Body of pancreas (tissue), 4 donors: ENCODE results near the gene DOCK2. TPM values are rescaled to one million over a fixed set of nuclear protein-coding genes. Genes with fewer than 3 reads are reported as not detected.
"Not testable (repeated sequence)": the region's sequence is repeated elsewhere in the genome, so short reads cannot be mapped to it uniquely, and the experiment has no call there.

Source experiments
- ATAC-seq: fragments of 150-250 bp; one replicate; pipeline ENCODE4 v1.9.1; 2016
- DNase-seq, 4 donors: peaks; one replicate each; pipeline ENCODE4 v3.0.0-alpha.2; 2019
- H3K27ac ChIP-seq, 4 donors: fragments of 200-600 bp; sonication (generic); 1 replicate in 3 of 4; 2 replicates in 1 of 4; pipeline versions ENCODE4 v1.5.1 to v1.6.1; 2016 to 2019; ENCODE audit warnings: mild to moderate bottlenecking in 1 of 4, mixed read lengths in 1 of 4, moderate library complexity in 1 of 4
- H3K27me3 ChIP-seq, 2 donors: fragments of 200-600 bp; sonication (generic); one replicate each; pipeline ENCODE4 v1.6.0; 2016; ENCODE audit warnings: mild to moderate bottlenecking in 1 of 2
- H3K36me3 ChIP-seq, 2 donors: fragments of 200-600 bp; sonication (generic); replicated peaks in 1 of 2; 2 replicates each; pipeline ENCODE4 v1.5.1; 2016; ENCODE audit warnings: low read depth in 2 of 2; ENCODE audit not compliant: insufficient read depth in 1 of 2
- H3K4me1 ChIP-seq: fragments of 200-600 bp; sonication (generic); one replicate; pipeline ENCODE4 v1.6.0; 2016
- H3K4me3 ChIP-seq, 2 donors: fragments of 200-600 bp; sonication (generic); 1 replicate in 1 of 2; 2 replicates in 1 of 2; pipeline ENCODE4 v1.5.1; 2016 to 2019
- H3K9me3 ChIP-seq, 3 donors: fragments of 200-600 bp; sonication (generic); 1 replicate in 2 of 3; 2 replicates in 1 of 3; pipeline ENCODE4 v1.5.1; 2016
- CTCF ChIP-seq, 7 experiments: fragments of 450-650 bp in 4 of 7; fragments of 200-600 bp in 3 of 7; sonication (generic) in 3 of 7; IDR thresholded peaks; one replicate each; pipeline ENCODE4 v1.5.1; 2016 to 2019; ENCODE audit warnings: antibody characterized with exemption in 7 of 7
- POLR2A ChIP-seq, 3 donors: fragments of 450-650 bp; IDR thresholded peaks; one replicate each; pipeline ENCODE4 v1.6.1; 2016; ENCODE audit warnings: antibody characterized with exemption in 3 of 3, mild to moderate bottlenecking in 2 of 3
- WGBS, 2 donors: methylation state at CpG; one replicate each; pipeline ENCODE4 v1.1.5; 2017; 5-methylcytosine and 5-hydroxymethylcytosine counted together
- intact Hi-C: fragments of 100-400 bp; cut with DNase I; formaldehyde crosslinking; loops from one replicate; pipeline ENCODE4 v1.15.1; 2023
- total RNA-seq, 2 donors: library from RNA; depleted of rRNA; stranded (reverse); fragments of >200 nt; gene quantifications; one replicate each; pipeline ENCODE4 v1.1.0, GENCODE V29; 2016

Gene DOCK2
- total RNA-seq, 2 donors from 2014 or later = 3.1 to 7.6 TPM

GRCh38 chr5:169946743-169947295 is 309.7 kb downstream of the DOCK2 start:
- H3K4me1 ChIP-seq = no peaks in the 10 kb centered on the region
- H3K4me3 ChIP-seq = no peak overlapping the region
- no peak overlapping the region for H3K27ac ChIP-seq
- WGBS, 2 donors = 78 to 79% methylated on average over 5 of the region's 5 CpGs
- intact Hi-C loops = no loop called here
- H3K36me3 ChIP-seq = no peaks in the 10 kb centered on the region
- no peak for TF ChIP-seq POLR2A (IDR thresholded peaks at IDR 0.05)
- no peak for TF ChIP-seq CTCF (IDR thresholded peaks at IDR 0.05)
- no peaks in the 10 kb centered on the region for H3K27me3 ChIP-seq
- H3K9me3 ChIP-seq = no peaks in the 10 kb centered on the region
- DNase-seq = no peak
- ATAC-seq = no peak

- Histone ChIP-seq H3K4me3 (no peak overlapping the region), H3K36me3 (no peaks in the 10 kb centered on the region), H3K4me1 (no peaks in the 10 kb centered on the region), H3K9me3 (no peaks in the 10 kb centered on the region), H3K27ac (no peak overlapping the region), H3K27me3 (no peaks in the 10 kb centered on the region)
- 91 to 92% methylated on average over 2 of the region's 2 CpGs for WGBS, 2 donors
- intact Hi-C loops = no loop called here
- ATAC-seq = no peak
- TF ChIP-seq CTCF (IDR thresholded peaks at IDR 0.05) = no peak
- no peak for TF ChIP-seq POLR2A (IDR thresholded peaks at IDR 0.05)
- DNase-seq = no peak
Measured at GRCh38 chr5:169950333-169950732, 313.3 kb downstream of the DOCK2 start.

- WGBS, 2 donors = 57 to 64% methylated on average over 4 of the region's 4 CpGs
- H3K4me1 ChIP-seq, H3K27ac ChIP-seq, intact Hi-C loops, DNase-seq, H3K36me3 ChIP-seq, H3K9me3 ChIP-seq, ATAC-seq, H3K27me3 ChIP-seq, H3K4me3 ChIP-seq: not testable (repeated sequence)
Measured at GRCh38 chr5:169953196-169953595, 316.1 kb downstream of the DOCK2 start.

- DNase-seq = no peak
- Histone ChIP-seq H3K27ac (no peak overlapping the region), H3K4me1 (no peaks in the 10 kb centered on the region), H3K27me3 (no peaks in the 10 kb centered on the region), H3K9me3 (no peaks in the 10 kb centered on the region), H3K4me3 (no peak overlapping the region), H3K36me3 (no peaks in the 10 kb centered on the region)
- WGBS, 2 donors = 56 to 66% methylated on average over 6 of the region's 6 CpGs
- TF ChIP-seq POLR2A (IDR thresholded peaks at IDR 0.05) = no peak
- TF ChIP-seq CTCF (IDR thresholded peaks at IDR 0.05) = no peak
- intact Hi-C loops = no loop called here
- ATAC-seq = no peak
Measured at GRCh38 chr5:169954786-169955185, 317.7 kb downstream of the DOCK2 start.

- DNase-seq (no peak), ATAC-seq (no peak)
- Histone ChIP-seq H3K36me3 (no peaks in the 10 kb centered on the region), H3K4me3 (no peak overlapping the region), H3K27me3 (no peaks in the 10 kb centered on the region), H3K27ac (no peak overlapping the region), H3K4me1 (no peaks in the 10 kb centered on the region), H3K9me3 (no peaks in the 10 kb centered on the region)
- TF ChIP-seq POLR2A (IDR thresholded peaks at IDR 0.05) = no peak
- no peak for TF ChIP-seq CTCF (IDR thresholded peaks at IDR 0.05)
- WGBS, 2 donors = 64 to 67% methylated on average over 3 of the region's 3 CpGs
- intact Hi-C loops = no loop called here
Measured at GRCh38 chr5:169956126-169956525, 319.1 kb downstream of the DOCK2 start.
